HG03460 (cell line): ENCODE results near the gene ASXL1.
"Not testable (repeated sequence)": the region's sequence is repeated elsewhere in the genome, so short reads cannot be mapped to it uniquely, and the experiment has no call there.

ENCODE experiments used
- ATAC-seq: cut with Tn5 transposase; IDR thresholded peaks from one replicate; pipeline ENCODE4 v1.9.1; 2021; ENCODE audit not compliant: unreplicated experiment

Gene ASXL1

DNA sequence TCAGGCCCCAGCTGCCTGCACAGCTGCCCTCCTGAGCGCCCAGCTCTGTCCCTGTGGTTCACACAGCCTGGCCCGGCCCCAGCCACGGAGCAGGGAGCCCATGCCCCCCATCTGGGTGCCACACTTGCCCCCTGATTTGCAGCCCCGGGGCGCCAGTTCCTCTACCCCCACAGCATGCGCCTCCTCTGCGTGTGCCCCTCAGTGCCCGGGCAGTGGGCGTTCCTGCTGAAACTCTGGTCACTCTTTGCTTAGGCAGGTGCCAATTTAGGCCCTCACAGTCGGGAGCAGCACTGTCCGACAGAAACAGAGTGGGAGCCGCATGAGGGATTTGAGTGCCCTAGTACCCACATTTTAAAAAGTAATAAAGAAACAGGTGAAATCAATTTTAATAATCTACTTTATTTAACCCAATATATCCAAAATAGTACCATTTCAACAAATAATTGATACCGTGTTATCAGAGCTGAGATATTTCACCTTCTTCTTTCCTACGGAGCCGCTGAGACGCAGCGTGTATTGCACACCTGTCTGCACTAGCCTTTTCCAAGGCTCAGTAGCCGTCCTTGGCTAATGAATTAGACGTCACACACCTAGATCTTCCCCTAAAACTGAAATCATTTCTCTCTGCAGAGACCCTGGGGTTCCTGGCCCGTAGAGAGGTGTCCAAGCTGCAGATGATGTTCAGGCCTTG lies 106.4 kb downstream of the ASXL1 start:
- ATAC-seq = no peak

DNA sequence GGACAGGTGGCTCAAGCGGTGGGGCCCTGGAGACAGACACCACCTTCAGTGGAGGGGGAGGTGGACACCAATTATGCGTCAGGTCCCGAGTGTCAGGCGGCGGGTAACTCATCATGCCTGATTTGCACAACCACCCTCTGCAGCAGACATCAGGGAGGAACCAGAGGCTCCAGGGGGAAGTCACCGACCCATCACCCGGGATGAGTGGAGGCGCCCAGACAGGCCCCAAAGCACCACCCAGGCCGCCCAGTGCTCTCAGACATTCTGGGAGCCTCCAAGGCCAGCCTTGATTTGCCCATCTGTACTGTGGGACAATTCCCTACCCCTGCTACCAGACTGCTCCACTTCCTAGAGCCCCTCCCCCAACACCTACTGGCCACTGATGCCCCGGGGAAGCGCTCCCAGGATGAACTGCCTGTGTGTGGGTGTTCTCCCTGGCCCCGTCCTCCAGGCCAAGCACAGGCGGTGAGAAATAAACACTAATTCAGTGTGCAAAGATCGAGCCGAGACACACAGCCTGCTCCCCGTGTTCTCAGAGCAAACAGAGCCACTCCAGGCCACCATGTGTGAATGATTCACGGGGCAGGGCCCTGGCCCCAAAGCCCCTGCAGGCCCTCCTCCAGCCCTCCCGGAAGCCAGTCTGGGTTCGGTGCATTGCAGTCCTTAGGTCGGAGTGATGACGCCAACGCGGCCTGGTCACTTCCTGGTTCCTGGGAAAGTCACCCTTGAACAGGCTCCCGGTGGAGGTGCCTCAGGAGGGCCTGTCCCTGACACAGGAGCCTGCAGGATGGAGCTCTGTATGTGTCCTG lies 107.2 kb downstream of the ASXL1 start:
- ATAC-seq = no peak

DNA sequence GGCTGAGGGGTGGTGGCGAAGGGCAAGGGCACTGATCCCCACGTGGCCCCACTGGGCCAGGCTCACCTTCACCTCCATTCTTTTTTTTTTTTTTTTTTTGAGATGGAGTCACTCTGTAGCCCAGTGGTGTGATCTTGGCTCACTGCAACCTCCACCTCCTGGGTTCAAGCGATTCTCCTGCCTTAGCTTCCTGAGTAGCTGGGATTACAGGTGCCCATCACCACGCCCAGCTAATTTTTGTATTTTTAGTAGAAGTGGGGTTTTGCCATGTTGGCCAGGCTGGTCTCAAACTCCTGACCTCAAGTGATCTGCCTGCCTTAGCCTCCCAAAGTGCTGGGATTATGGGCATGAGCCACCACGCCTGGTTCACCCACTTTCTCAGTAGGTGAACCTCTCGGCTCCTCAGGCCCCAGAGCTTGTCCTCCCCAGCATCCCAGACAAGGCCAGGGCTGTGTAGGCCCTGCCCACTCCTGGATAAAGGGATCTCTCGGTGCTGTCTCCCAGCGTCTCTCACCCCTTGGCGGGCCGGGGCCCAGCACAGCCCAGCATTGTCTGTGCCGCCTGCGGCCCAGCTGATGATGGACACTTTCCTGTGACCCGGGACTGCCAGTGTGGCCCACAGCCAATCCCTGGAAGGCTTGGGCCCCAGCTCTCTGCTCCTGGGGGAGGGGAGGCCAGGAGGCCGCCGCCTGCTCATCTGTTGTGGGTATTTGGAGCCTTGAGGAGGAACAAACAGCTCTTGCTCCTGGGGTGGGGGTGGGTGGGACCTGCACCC lies 108.0 kb downstream of the ASXL1 start:
- ATAC-seq = not testable (repeated sequence)

DNA sequence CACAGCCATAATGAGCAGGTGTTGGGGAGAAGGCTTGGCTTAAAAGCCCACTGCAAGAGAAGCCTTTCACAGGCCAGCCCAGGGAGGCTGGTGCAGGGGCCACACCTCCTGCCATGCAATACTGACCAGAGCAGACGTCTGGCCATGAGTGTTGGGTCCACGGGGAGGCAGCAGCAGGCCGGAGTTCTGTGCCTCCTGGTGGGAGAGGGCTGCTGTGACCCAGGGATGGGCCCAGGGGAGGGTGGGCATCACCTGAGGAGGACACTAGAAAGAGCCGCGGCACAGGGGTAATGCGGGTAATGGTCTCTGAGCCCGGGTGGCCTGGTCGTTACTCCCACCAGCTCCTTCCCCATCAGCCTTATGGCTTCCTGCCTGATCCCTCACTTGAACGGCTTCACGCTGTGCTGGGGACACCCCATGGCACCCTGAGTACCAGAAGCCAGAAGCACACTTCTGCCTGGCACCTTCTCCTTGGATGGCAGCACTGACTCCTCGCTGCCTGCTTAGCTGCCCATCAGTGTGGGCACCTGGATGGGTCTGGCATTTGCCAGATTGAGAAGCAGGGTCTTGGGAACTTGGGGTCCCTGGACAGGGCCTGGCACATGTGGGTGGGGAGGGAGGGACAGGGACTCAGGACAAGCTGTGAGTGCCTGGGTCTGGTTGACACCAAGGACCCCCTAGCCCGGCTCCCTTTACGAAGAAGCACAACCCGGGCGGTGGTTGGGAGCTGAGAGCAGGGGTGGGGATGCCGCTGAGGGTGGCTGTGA lies 108.8 kb downstream of the ASXL1 start:
- no peak for ATAC-seq

DNA sequence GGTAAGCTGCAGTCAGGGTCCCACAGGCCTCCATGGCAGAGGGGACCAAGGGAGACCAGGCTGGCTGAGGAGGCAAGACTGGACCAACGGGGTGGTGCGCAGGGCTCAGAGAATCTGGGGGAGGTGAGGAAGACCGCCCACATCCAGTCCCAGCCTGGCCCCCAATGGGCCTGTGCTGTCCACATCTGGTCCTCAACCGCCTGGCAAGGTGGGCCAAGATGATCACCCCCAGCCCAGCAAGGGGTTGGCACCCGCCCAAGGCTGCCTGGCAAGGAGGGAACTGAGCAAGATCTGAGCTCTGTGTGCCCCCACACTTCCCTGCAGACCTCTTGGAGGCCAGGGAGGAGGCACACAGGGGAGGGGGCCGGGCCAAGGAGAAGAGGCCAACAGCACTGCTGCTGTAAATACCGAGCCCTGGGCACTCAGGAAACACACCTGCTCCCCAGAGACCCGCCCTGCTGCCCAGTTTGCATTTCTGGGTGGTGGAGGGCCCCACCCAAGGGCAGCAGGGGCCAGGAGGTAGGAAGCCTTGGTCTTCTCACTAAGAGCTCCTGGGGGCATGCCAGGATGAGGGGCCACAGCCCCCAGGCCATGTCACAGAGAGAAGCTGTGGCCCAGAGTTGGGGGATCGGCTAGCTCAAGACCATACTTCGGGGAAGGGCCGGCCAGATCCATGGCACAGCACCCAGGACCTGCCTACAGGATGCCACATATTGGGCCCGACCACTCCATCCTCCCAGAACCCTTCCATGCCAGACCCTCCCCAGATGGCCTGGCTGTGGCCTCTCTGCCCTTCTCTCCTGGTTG lies 109.6 kb downstream of the ASXL1 start:
- ATAC-seq = no peak

DNA sequence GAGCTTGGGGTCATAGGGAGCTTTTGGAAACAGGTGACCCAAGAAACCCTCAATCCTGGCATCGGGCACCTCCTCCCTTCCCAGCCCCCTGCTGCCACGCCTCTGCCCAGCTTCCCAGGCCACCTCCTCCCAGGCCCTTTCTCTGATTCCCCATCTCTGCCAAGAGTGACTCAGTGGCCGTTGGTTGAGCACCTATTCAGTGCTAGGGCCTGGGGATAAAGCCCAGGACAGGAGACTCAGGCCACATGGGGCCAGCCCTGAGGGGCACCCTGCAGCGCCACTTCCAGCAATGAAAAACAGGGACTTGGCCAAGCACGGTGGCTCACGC lies 110.1 kb downstream of the ASXL1 start:
- no peak for ATAC-seq

DNA sequence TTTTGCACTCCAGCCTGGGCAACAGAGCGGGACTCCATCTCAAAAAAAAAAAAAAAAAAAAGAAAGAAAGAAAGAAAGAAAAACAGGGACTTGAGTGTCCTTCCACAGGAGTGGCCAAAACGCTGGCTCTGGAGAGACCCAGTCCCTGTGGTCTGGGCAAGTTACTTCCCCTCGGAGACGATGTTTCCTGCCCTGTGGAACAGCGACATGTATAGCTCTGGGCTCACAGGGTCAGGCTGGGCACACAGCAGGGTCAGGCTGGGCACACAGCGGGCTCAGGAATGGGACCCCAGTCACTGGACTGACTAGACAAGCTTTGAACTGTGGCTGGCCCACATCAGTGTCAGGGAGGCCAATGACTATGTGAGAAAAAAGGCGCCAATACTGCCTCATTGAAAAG lies 110.7 kb downstream of the ASXL1 start:
- ATAC-seq = no peak

DNA sequence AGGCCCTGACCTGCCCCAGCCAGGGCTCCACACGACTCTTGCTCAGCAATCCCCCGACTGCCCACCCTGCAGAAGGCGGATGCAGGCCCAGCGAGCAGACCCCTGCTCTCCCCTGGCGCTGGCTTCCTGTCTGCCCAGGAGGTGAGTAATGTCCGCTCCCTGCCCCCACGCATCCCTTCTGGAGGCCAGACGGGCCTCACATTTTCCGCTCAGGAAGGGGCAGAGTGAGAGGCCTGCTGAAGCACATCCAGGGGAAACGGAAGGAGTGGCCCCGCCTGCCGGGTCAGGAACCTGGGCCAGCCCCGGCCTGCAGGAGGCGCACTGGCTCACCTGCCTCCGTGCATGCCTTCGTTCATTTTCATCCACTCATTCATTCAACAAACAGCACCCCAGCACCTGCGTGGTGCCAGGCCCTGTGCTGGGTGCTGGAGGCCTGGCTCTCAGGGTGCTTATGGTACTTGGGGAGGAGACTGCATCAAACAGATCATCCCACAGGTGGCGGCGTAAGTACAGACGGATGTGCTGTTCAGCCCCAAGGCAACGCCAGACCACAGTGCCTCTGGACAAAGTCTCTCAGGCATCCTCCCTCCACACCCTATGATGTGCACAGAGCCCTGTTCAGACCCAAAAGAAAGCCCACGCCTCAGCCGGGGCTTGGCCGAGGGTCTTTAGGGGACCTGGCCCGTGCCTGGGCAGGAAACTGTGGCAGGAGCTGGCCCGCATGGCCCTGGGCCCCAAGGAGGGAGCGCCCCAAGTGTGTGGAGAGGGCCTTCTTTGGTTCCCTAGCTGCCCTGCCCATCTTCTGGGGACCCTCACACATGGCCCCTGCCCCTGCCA lies 112.1 kb downstream of the ASXL1 start:
- no peak for ATAC-seq

DNA sequence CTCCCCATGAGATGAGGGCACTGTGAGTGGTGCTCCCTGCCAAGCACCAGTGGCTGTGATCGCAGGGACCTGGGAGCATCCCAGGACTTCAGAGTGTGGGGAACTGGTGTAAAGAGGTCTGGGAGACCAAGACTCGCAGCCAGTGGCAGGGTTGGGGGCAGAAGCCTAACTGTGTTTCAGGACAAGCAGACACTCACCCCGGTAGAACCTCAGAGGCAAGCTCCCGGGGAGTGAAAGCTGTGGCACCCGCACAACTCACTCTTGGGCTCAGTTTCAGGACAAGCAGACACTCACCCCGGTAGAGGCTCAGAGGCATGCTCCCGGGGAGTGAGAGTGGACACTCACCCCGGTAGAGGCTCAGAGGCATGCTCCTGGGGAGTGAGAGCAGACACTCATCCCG lies 112.8 kb downstream of the ASXL1 start:
- ATAC-seq = no peak

DNA sequence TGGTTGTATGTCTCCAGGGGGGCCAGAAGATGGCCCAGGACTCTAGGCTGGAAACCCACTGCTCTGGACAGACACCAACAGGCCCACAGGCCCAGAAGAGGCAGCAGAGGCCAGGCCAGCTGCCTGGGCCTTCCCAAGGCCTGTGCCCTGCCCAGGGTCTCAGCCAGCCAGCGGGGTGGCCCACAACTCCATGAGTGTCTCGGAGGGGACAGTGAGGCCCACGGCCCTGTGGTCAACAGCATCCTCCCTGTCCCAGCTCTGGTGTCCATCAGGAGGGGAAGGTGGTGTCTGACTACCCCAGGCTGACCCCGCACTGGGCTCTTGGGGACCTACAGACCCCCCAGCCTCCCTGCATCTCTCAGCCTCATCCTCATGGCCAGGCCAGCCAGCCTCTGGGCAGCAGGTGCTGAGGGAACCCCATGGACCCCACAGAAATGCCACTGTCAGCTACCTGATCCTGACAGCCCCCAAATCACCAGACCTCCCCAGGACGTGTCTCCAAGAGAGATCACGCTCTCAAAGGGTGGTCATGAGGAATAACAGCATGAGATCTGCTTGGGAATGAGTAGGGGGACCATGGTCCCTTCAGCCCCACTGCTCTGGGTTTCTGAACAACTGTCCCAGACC lies 114.6 kb downstream of the ASXL1 start:
- no peak for ATAC-seq

DNA sequence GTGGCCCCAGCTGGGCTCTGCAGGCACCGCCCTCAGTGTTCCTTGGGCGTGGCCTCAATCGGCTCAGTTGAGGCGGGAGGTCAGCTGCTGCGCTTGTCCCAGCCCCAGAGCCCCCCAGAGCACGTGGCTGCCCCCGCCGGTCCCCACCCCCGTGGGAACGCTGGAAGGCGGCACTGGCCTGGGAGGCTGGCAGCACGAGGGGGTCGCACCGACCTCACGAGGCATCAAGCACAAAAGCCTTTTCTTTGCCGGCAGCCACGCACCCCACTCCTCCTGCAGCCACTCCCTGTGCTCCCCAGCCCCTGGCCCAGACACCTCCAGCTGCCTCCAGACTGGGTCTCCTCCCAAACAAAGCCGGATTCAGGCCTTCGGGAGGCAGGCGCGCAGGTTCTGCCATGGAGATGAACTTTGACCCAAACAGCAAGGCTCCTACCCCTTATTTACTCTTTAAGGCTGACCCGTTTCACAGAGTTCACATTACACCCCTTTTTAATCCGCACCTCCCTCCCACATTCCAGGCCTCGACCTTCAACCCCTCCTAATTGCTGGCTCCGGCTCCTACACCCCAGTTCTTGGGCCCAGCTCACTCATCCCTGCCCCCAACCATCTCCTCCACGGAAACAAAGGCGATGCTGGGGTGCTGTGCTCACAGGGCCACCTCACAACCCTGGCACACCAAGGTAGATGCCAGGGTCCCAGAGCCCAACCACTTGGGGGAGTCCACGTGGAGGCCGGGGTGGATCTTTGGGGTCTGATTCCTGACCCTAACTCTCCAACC lies 115.3 kb downstream of the ASXL1 start:
- ATAC-seq = no peak

DNA sequence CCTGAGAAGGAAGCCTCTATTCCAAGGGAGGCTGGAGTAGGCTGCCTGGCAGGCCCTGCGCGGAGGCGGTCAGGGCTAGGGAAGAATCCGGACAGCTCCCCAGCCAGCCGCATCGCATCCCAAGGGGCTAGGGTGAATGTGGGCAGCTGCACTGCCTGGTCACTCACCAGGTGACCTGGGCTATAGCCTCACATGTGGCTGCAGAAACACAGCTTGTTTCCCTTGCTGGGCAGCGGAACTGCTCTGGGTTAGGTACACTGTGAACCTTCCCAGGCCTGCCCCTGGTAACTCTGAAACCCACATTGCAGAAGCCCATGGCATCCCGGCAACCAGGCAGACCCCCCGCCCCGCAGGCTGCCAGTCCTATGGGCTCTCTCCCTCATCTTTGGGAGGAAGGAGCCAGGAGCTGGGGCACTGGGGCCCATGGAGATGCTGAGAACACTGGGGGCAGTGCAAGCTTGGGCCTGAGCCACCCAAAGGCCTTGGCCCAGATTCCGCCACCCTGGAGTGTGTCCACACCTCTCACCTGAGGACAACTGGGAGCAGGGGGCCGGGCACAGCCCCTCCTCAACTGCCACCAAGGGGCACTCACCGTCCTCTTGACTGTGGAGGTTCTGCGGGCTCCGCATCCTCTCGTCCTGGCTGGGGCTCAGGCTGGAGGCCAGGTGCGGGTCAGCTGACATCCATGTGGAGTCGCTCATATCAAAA lies 116.0 kb downstream of the ASXL1 start:
- no peak for ATAC-seq

DNA sequence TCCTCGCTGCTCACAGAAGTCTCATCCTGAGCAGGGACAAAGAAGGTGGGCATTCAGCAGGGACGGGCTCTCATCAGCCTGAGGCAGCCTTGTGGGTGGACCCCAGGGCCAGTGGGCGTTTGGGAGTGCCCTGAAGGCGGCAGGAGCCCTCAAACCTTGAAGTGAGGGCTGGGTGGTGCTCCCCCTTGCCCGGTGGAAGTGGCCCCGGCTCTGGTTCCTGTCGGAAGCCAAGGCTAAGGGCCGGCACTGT lies 116.5 kb downstream of the ASXL1 start:
- no peak for ATAC-seq

DNA sequence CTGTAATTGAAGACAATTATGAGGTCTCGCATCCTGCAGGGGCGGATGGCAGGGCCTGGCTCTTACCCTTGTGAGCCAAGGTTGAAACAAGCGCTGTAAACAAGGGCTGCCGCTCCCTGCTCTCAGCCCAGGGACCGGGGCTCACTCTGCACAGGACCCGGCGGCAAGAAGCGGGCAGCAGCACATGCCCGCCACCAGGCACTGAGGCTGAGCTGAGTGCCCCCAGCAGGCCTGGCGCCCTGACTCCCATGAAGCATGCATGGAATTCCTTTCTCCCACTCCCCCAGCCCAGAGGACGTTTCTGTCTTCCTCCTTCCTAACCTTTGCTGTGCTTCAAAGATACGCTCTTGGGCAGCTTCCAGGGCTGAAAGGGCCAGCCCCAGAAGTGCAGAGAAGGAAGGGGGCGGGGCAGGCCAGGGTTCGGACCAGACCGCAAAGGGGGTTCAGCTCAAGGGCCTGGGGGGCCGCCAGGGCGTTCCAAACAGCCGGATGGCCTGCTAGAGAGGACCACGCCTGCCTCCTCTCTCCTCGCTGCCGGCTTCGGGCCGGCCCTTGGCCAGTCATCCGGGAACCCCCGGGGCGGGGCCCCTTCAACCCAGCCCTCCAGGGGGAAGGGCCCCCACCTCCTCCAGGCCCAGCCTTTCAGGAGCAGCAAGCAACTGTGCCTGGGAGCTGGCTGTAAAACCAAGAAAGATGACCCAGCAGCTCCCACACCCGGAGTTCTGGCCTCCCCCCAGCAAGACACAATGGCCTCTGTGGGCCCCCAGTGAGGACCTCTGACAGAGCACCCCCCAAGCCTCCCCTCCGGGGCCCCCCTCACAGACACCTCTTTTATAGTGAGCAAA lies 117.1 kb downstream of the ASXL1 start:
- ATAC-seq = no peak

DNA sequence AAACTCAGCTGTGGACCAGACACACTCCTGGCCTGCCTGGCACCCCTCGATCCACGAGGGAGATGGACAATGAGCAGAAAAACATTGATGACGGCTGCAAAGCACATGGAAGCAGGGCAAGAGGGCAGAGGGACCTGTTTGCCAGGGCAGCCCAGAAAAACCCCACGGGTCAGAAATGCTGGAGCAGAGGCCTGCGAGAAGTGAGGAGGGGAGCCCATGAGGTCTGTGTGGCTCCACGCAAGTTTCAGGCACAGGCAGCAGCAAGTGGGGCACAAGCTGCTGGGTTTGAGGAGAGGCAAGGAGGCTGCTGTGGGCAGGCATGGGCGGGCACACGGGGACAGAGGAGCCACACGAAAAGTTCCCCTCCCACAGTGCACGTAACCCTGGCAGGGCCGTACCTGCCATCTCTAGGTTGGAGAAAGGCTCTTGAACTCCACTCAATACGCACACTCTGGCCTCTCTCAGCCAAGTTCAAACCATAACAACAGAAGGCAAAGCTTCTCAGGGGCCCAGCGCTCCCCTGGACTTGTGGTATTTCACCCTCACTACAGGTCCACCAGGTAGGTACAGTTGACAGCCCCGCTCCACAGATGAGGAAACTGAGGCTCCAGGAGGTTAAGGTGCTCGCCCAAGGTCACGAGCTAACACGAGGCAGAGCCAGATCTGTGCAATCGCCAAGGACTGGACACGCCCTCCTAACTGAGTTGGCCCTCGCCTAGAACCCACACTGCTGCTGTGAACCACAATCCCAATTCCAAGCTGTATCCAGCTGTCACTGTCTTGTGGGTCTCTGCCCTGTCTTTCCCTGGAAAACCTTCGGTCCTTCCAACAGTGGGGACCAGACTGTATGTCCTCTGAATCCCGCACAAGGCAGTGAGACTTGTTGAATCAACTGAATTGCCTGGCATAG lies 118.8 kb downstream of the ASXL1 start:
- ATAC-seq = no peak
